Fibroblast of the aortic adventitia (primary cell): Measurements from ENCODE around the gene TMEM47. TPM values are rescaled to one million over a fixed set of nuclear protein-coding genes. Genes with fewer than 3 reads are reported as not detected.

Experiments
- DNase-seq: peaks from one replicate; pipeline ENCODE4 v3.0.0-alpha.2; 2010; ENCODE audit warnings: low read depth
- H3K4me3 ChIP-seq: 2 replicates; pipeline ENCODE4 v1.5.1; 2011; ENCODE audit warnings: low read depth, mild to moderate bottlenecking, control low read depth, low read length, moderate library complexity
- CTCF ChIP-seq: IDR thresholded peaks from 2 replicates; pipeline ENCODE4 v1.5.1; 2011; ENCODE audit warnings: mild to moderate bottlenecking, low read length, control low read depth, inconsistent platforms; ENCODE audit not compliant: insufficient read depth
- total RNA-seq: library from RNA; depleted of rRNA; stranded (reverse); fragments of >200 nt; gene quantifications from 2 replicates; pipeline ENCODE4 v1.2.3, GENCODE V29; 2012; ENCODE audit warnings: low replicate concordance

The TMEM47 gene
- total RNA-seq, 1 donor: 68.1 TPM

GRCh38 chrX:34655501-34656455 is 1.3 kb downstream of the TMEM47 start:
- H3K4me3 ChIP-seq: peak overlapping the region; percentile 76
- DNase-seq: peak; percentile 41
- no peak for TF ChIP-seq CTCF

DNA sequence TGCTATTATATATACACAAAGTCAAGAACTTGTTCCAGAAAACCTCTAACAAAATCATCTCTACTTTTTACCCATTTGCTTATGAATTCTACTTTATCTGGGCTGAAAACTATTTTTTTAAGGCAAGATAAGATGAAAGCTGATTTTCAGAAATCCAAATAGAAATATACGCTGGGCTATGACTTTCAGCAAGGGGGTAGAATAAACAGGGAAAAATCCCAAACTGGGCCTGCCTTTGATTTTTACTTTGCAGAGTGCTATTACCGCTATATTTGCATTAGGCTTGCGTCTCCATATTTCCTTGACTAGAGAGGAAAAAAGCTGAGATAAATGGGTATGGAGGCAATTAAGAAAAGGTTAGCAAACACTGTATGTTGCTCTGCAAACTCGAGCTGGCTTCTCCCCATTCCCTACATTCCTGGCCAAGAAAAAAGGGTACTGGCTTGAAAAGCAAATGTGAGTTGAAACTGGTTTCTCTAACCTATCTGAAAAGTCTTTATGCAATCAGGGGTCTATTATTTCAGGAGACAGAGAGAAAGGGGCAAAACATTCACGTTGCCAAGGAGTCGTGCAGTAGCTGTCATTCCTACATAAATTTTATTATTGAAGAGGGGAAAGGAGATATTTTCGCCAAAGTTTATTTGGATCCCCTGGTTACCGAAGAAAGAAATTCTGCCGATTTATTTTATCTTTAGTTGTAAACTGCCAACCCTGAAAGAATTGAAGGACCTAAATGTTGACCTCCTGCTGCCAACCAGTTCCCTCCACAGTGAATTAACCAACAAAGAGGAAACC is 2.2 kb downstream of the TMEM47 start:
- peak; percentile 28 for DNase-seq
- TF ChIP-seq CTCF: no peak
- H3K4me3 ChIP-seq: peak overlapping the region; percentile 76

DNA sequence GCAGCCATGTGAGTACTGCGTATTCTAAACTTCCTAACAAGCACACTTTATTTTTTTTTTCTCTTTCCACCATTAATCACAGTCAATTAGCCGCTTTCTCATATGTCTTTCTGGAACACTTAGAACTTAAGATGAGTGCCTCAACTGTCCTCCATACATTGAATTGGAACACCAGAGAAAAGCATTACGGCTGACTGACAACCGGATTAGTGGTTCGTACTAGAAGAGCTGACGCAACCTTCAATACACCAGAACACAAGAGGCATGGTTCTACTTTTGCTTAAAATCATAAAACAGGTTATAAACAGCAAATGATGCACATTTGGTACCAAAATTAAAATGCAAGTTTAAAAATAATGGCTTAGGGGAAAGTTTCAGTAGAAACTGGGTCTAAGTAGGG is 3.3 kb downstream of the TMEM47 start:
- DNase-seq: no peak
- no peak for TF ChIP-seq CTCF
- peak overlapping the region; percentile 76 for H3K4me3 ChIP-seq

- no peak for TF ChIP-seq CTCF
- DNase-seq: no peak
- H3K4me3 ChIP-seq: no peak overlapping the region
Observed at GRCh38 chrX:34642849-34643248, 14.2 kb downstream of the TMEM47 start.

DNA sequence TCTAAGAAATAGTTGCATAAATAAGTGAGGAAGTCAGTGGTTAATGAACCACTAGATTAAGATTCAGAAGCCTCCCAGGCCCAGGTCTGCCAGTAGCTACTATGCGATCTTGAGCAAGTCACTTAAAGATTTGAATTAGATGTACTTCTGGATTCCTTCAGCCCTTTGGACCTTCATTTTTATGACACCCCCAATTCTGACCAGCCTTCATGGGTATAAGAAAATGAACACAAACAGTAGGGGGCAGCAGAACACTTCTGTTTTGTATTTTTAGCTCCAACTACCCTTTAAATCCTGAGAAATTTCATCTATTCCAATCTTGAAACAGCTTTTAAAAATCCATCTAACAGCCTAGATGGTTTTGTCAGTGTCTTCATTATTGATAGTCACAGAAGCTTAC is 19.0 kb downstream of the TMEM47 start:
- H3K4me3 ChIP-seq: no peak overlapping the region
- peak; percentile 36 for TF ChIP-seq CTCF
- peak; percentile 72 for DNase-seq

- H3K4me3 ChIP-seq: no peak overlapping the region
- no peak for TF ChIP-seq CTCF
- DNase-seq: no peak
Observed at GRCh38 chrX:34634349-34634748, 22.7 kb downstream of the TMEM47 start.
